ENCODE data around the gene C11orf65.

Gene C11orf65

DNA sequence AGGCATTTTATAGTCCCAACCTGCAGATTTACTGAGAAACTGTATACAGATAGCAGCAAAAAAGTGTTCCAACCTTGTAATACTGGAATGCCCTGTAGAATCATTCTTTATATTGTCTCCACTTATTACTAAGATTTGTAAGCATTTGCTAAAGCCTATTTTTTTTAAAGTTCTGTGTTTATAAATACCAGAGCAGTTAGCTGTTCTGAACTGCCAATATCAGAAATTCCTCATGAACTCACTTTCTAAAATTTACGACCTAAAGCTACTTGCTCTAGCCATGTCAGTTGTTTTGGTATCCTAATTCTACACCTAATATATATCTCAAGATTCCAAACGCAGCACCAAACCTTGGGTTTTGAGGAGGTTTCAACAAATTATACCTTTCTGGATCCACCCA lies 103.2 kb downstream of the C11orf65 start:
- no peak for DNase-seq

DNA sequence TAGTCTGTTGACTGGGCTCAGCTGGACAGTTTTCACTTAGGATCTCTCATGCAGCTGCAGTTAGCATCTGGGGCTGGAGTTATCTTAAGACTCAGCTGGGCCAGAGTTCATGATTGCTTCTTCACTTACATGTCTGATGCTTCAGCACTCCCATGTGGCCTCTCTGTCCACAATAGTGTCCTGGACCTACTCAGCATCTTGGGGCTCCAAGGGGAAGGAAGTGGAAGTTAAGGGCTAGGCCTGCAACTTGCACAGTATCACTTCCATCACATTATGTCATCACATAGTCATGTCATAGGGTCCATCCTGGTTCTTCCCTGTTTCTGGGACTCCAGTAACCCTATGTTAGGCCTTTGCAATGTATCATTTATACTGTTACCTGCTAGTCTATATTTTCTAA lies 115.9 kb downstream of the C11orf65 start:
- no peak for DNase-seq

- DNase-seq: no peak
These were observed 120.9 kb downstream of the C11orf65 start for GRCh38 chr11:108346451-108346850.

DNA sequence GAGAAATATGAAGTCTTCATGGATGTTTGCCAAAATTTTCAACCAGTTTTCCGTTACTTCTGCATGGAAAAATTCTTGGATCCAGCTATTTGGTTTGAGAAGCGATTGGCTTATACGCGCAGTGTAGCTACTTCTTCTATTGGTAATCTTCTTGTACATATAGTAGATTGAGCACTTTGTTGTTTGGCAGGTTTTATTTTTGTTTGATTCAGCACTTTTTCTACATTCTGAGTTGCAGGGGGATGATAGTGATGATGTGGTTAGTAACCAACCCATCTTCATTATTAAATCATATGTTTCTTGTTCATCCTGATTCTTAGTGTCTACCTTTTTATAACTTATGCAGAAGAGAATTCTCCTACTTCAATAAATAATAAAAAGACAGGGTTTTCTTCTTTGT lies 121.6 kb downstream of the C11orf65 start:
- no peak for DNase-seq

DNA sequence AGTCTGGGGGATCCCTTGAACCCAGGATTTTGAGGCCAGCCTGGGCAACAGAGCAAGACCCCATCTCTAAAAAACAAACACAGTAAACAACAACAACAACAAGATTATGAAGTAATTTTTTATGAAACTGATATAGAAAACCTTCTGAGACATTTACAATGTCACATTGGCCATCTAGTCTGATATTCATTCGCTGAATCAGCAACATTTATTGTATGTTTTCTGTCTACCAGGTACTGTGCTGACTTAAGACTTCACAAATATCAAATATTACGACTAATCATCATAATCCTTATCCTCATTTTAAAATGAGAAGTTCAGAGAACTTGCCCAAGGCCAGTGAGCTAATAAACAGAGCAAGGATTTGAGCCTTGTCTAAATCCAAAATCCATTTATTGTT lies 123.6 kb downstream of the C11orf65 start:
- no peak for DNase-seq

DNA sequence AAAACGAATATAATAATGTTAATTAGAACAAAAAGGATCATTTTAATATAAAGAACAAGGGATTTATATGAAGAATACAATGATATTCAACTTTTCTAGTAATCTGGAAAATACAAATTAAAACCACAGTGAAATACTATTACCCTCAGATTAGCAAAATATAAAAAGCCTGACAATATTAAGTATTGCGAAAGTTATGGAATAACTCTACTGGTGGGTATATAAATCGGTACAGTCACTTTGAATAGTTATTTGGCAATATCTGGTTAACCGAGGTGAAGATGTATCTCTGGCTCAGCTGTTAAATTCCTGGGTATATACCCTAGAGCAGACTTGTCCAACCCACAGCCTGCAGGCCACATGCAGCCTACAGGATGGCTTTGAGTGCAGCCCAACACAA lies 125.7 kb downstream of the C11orf65 start:
- no peak for DNase-seq

GRCh38 chr11:108340973-108341372 lies 126.4 kb downstream of the C11orf65 start:
- DNase-seq: no peak

DNA sequence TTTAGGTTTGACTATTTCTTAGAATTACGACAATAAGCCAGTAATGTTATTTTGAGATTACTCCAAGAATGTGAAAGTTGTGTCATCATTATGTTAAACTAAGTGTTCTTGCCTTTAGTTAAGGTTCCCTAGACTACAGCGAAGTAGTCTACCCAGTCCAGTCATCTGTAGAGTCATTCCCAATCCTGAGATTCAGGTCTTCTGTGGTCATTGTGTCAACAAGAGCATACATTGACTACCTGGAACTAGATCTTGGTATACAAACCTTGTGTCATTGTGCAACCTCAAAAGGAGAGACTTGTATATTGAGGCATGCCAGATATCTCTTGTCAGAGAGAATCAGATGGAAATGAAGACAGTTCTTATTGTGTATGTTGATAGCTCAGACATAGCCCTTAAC lies 128.6 kb downstream of the C11orf65 start:
- DNase-seq: no peak

GRCh38 chr11:108333403-108333899 lies 133.9 kb downstream of the C11orf65 start:
- DNase-seq: no peak
